Measurements from ENCODE around the gene SMAD4.

- TF ChIP-seq CTCF (conservative IDR thresholded peaks at IDR 0.05; ENCODE audit: low read length) (no peak), EZH2phosphoT487 (IDR thresholded peaks at IDR 0.05; ENCODE audit: borderline replicate concordance) (no peak)
Observed at GRCh38 chr18:51128533-51128932, 98.5 kb downstream of the SMAD4 start.
